Naive B cell (primary cell): ENCODE results near the gene EIF3B. TPM values are rescaled to one million over a fixed set of nuclear protein-coding genes. Genes with fewer than 3 reads are reported as not detected.
"Not testable (repeated sequence)": the region's sequence is repeated elsewhere in the genome, so short reads cannot be mapped to it uniquely, and the experiment has no call there.

Experiments used
- ATAC-seq, 2 donors: fragments of 150-1000 bp; cut with Tn5 transposase; 2 replicates each; pipeline ENCODE4 v1.10.0; 2021; ENCODE audit warnings: low read depth in 2 of 2, mild to moderate bottlenecking in 2 of 2, moderate library complexity in 2 of 2
- DNase-seq: peaks from one replicate; pipeline ENCODE4 v3.0.0; 2022
- H3K27ac Mint-ChIP-seq, 6 donors: one replicate each; pipeline ENCODE4 v1.8.0; 2020 to 2022; ENCODE audit warnings: mild to moderate bottlenecking in 6 of 6, mixed read lengths in 6 of 6, moderate library complexity in 5 of 6, inconsistent platforms in 2 of 6
- H3K27me3 Mint-ChIP-seq, 3 donors: one replicate each; pipeline ENCODE4 v1.8.0; 2021 to 2022; ENCODE audit warnings: mixed read lengths in 3 of 3, mild to moderate bottlenecking in 1 of 3
- H3K36me3 Mint-ChIP-seq, 2 donors: one replicate each; pipeline ENCODE4 v1.8.0; 2020 to 2022; ENCODE audit warnings: mixed read lengths in 2 of 2, inconsistent platforms in 1 of 2, mild to moderate bottlenecking in 1 of 2
- H3K4me1 Mint-ChIP-seq, 3 donors: one replicate each; pipeline ENCODE4 v1.8.0; 2020 to 2022; ENCODE audit warnings: mixed read lengths in 3 of 3, inconsistent platforms in 1 of 3, mild to moderate bottlenecking in 1 of 3, moderate library complexity in 1 of 3
- H3K4me3 Mint-ChIP-seq, 8 donors: one replicate each; pipeline ENCODE4 v1.8.0; 2020 to 2022; ENCODE audit warnings: mild to moderate bottlenecking in 8 of 8, mixed read lengths in 8 of 8, moderate library complexity in 8 of 8, inconsistent platforms in 2 of 8
- H3K9me3 Mint-ChIP-seq, 7 donors: one replicate each; pipeline ENCODE4 v1.8.0; 2020 to 2022; ENCODE audit warnings: mixed read lengths in 7 of 7, mild to moderate bottlenecking in 5 of 7, inconsistent platforms in 2 of 7, moderate library complexity in 1 of 7
- polyA plus RNA-seq, 6 donors: library from polyadenylated mRNA; unstranded; fragments of 300-500 nt; fragmentation: Illumina TruSeq; gene quantifications; one replicate each; pipeline ENCODE4 v1.2.3, GENCODE V29; 2021; ENCODE audit warnings: low read depth in 6 of 6

EIF3B gene
- polyA plus RNA-seq, 6 donors from 2014 or later: 69.6 to 123 (median 94.4) TPM

GRCh38 chr7:2417178-2417577 lies 62.6 kb downstream of the EIF3B start:
- not testable (repeated sequence) for H3K27ac Mint-ChIP-seq, H3K4me3 Mint-ChIP-seq, H3K27me3 Mint-ChIP-seq, H3K36me3 Mint-ChIP-seq, DNase-seq, H3K9me3 Mint-ChIP-seq, ATAC-seq
- peaks cover 9 to 41% (median 21%) of the 10 kb centered on the region in 3 donors for H3K4me1 Mint-ChIP-seq

- ATAC-seq (no peak), DNase-seq (no peak)
- Mint-ChIP-seq H3K9me3 (no peaks in the 10 kb centered on the region), H3K36me3 (peaks cover 3 to 7% of the 10 kb centered on the region in 2 donors), H3K4me1 (peaks cover 9 to 32% (median 19%) of the 10 kb centered on the region in 3 donors), H3K27me3 (no peaks in the 10 kb centered on the region), H3K4me3 (no peak overlapping the region), H3K27ac (peak overlapping the region in 2 of 6 donors; percentile 60 to 82)
These were observed 63.4 kb downstream of the EIF3B start for GRCh38 chr7:2417981-2418481.

- Mint-ChIP-seq H3K27ac (peak overlapping the region in 1 of 6 donors; percentile 59), H3K4me3 (peak overlapping the region in 1 of 8 donors; percentile 47), H3K36me3 (peaks cover 3 to 7% of the 10 kb centered on the region in 2 donors), H3K27me3 (no peaks in the 10 kb centered on the region), H3K9me3 (no peaks in the 10 kb centered on the region), H3K4me1 (peaks cover 11 to 29% (median 15%) of the 10 kb centered on the region in 3 donors)
- ATAC-seq: no peak
- DNase-seq: no peak
These were observed 65.7 kb downstream of the EIF3B start for GRCh38 chr7:2420216-2420933.

GRCh38 chr7:2421943-2422310 lies 67.3 kb downstream of the EIF3B start:
- ATAC-seq (peak in 1 of 2 donors; percentile 27), DNase-seq (no peak)
- H3K36me3 Mint-ChIP-seq: no peaks in the 10 kb centered on the region
- H3K27me3 Mint-ChIP-seq: no peaks in the 10 kb centered on the region
- H3K27ac Mint-ChIP-seq: peak overlapping the region in 3 of 6 donors; percentile 29 to 80 (median 53)
- no peaks in the 10 kb centered on the region for H3K9me3 Mint-ChIP-seq
- H3K4me3 Mint-ChIP-seq: peak overlapping the region in 3 of 8 donors; percentile 33 to 54 (median 43)
- H3K4me1 Mint-ChIP-seq: peaks cover 11 to 27% (median 12%) of the 10 kb centered on the region in 3 donors

DNA sequence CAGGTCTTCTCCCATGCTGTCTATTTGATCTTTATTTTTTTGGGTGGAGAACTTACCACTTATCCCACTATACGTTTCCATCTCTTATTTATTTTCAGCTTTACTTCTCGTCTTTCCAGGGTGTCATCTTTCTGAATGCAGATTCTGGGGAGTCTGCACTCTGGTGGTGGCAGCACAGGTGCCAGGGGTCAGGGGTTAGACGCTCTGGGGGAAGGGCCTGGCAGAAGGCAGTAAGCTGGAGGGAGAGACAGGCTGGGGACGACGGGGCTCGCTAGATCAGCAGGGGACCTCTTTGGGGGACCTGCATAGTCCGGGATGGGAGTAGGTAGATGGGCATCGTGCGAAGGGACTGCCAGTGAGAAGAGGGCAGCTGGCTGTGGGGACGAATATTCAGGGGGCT lies 71.1 kb downstream of the EIF3B start:
- Mint-ChIP-seq H3K4me3 (no peak overlapping the region), H3K36me3 (peaks cover under 1 to 2% of the 10 kb centered on the region in 2 donors), H3K27ac (no peak overlapping the region), H3K9me3 (peaks cover under 1 to 5% (median 1%) of the 10 kb centered on the region in 7 donors), H3K27me3 (no peaks in the 10 kb centered on the region), H3K4me1 (peaks cover 9 to 14% (median 11%) of the 10 kb centered on the region in 3 donors)
- ATAC-seq (no peak), DNase-seq (no peak)

Other genes starting within 250 kb of the EIF3B start
- 100 to 1,000 TPM; 109 to 209 (median 158) TPM for gene MAD1L1, start 121.9 kb upstream of the EIF3B start, polyA plus RNA-seq
- gene MRM2, start 112.6 kb upstream of the EIF3B start, polyA plus RNA-seq: 10 to 100 TPM; 29.2 to 64.2 (median 46.1) TPM
- gene NUDT1, start 112.6 kb upstream of the EIF3B start, polyA plus RNA-seq: 10 to 100 TPM; 50.8 to 78.8 (median 59.4) TPM
- 100 to 1,000 TPM in 3 of 6 donors, 10 to 100 TPM in 3; 74.2 to 107 (median 96.2) TPM for gene SNX8, start 40.4 kb upstream of the EIF3B start, polyA plus RNA-seq
- gene CHST12, start 48.8 kb downstream of the EIF3B start, polyA plus RNA-seq: 10 to 100 TPM in 4 of 6 donors, 1 to 10 TPM in 2; 6.5 to 20.9 (median 12.3) TPM
- not detected for gene GRIFIN, start 121.6 kb downstream of the EIF3B start, polyA plus RNA-seq
- 1 to 10 TPM in 5 of 6 donors, under 1 TPM in 1; 0.59 to 4.0 (median 2.2) TPM for gene LFNG, start 164.9 kb downstream of the EIF3B start, polyA plus RNA-seq
- gene BRAT1, start 200.7 kb downstream of the EIF3B start, polyA plus RNA-seq: 10 to 100 TPM; 17.7 to 29.3 (median 20.6) TPM
- gene IQCE, start 204.2 kb downstream of the EIF3B start, polyA plus RNA-seq: 1 to 10 TPM in 4 of 6 donors, under 1 TPM in 1, not detected in 1; 0.36 to 1.7 (median 1.3) TPM